GM12873 (cell line): ENCODE data around the gene CYS1.

ENCODE experiments used
- CTCF ChIP-seq: IDR thresholded peaks from 2 replicates; pipeline ENCODE4 v1.5.1; 2012; ENCODE audit warnings: low read depth, mild to moderate bottlenecking, moderate library complexity, low read length, control low read depth; ENCODE audit not compliant: insufficient read depth; ENCODE audit errors: missing control alignments

CYS1 gene

DNA sequence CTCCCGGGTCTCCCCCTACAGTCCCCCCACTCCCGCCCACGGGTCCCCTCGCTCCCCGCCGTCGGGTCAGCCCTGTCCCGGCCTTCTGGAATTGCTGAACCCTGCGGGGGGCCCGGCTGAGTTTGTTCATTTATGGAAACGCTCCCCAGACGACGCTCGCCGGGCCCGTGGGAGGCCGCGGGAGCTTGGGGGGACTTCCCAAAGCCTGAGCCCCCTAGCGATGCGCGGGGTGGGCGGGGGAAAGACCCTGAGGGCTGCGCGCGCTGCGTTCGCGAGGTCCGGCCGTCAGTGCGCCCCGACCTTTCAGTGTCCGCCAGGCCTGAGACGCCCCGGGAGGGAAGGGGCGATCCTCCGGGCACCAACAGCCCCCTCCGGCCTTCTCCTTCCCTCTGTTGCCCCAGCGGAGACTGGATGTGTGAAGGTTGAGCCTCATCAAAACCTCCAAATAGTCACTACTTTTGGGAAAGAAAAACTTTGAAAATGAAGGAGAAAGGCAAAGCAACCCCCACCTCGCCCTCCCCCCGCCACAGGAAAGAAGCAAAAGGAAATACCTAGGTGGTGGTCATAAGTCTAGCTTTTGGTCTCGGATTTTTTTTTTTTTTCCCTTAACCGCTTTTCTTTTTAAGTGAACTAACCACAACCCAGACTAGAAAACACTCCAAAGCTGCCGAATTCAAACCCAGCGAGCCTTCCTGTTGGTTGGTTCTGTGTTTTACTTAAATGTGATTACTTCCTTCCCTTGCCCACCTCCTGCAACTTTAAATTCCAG, 509 bp upstream of the CYS1 start:
- no peak for TF ChIP-seq CTCF

DNA sequence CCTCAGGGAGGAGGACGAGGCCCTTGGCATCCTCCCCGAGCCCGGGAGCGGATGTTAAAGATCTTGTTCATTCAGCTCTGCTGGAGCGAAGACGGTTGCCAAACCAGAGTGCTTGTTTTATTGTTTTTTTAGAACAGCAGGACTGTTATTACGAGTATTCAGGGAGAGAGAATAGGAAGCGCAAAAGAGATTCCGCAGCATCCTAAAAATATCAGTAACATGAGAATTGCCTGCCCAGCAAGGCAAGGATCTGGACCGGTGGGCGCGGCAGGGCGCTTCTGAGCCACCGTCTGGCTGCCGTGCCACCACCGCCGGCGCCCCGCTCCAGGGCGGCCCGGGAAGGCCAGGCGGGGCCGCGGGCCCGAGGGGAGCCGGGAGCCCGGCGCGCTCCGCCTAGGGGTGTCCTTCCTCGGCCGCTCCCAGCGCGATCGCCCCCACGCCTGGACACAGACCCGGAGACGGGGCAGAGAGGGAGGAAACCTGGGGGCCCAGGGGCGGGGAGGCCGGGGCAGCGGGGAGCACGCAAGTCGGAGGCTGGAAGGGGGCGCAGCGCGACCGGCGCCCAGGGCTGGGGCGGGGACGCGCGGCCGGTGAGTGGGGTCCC, 843 bp downstream of the CYS1 start:
- TF ChIP-seq CTCF: no peak

DNA sequence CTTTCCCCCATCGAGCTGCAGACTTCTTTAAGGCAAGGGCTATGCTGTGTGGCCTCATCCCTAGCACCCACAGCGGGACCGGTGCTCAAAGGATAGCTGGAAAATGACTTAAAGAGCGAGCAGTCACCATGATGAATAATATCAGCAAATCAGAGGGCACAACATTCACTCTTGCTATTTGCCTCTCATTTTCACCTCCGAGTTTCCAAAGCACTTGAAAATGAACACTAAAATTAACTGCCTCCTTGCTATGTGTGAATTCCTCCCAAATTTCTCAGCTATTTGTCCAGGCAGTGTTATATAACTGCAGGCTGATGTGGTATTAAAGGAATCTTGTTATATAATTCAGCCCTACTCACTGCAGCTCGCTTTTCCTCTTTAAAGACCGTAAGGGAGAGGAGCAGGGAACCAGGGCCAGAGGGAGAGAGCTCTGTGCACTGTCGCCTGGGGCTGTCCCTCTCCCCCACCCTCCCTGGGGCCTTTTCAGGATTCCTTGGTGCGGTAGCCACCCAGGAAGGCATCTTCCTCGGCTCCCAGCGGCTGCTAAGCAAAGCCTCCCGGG, 1.4 kb downstream of the CYS1 start:
- TF ChIP-seq CTCF: no peak

- TF ChIP-seq CTCF: no peak
Observed at GRCh38 chr2:10078001-10078400, 2.2 kb downstream of the CYS1 start.

DNA sequence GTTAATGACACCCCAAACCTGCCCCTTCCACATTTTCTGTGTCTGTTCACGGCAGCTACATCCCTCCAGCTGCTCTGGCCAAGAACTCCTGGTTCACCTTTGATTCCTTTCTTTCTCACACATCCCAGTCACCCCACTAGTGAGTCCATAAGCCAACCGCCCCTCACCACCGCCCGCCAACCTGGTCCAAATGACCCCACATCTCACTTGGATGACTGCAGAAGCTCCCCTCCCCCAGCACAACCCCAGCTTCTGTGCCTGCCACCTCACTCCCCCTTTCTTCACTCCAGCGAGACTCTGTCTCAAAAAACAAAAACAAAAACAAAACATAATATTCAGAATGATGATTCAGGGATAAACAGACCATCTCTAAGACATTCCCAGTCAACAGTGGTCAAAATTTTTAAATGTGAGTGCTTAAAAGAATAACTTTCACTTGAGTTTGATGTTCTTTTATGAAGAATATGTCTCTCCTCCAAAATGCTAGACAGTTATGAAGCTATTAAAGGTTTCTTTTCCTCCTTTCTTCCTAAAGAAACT, 3.2 kb downstream of the CYS1 start:
- TF ChIP-seq CTCF: no peak

DNA sequence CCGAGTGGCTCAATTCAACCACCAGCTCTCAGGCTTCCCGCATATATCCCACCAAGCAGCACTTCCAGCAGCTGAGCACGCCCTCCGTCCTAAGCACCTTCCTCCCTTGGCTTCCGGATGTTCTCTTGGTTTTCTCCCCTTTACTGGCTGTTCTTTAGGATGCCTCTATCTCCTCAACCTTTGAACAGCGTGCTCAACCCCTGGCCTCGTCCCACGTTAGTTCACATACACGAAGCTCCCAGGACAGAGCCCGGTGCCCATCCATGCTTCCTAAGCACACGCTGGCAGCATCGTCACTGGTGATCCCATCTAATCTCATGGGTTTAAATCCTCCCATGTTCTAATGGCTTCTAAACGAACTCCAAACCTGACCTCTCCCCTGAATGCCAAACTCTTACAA, 3.7 kb downstream of the CYS1 start:
- no peak for TF ChIP-seq CTCF

DNA sequence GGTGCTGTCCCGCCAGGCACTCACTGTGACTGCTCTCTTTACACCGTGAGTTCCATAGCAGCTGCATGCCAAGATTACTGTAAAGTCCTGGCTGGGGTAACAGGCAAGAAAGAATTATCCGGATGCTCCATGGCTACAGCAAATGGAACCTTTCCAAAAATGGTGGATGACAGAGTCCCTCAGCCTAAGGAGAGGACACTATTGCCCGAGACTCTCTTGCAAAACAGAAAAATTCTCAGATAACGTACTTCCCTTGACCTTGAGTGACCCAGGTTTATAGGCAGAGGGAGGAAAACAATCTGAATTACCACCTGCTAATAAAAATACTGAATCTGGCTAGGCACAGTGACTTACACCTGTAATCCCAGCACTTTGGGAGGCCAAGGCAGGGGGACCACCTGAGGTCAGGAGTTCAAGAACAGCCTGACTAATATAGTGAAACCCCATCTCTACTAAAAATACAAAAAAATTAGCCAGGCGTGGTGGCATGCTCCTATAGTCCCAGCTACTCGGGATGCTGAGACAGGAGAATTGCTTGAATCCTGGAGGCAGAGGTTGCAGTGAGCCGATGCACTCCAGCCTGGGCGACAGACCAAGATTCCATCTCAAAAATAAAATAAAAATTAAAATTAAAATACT, 4.5 kb downstream of the CYS1 start:
- no peak for TF ChIP-seq CTCF
